Fibroblast of skin of left biceps (primary cell): ENCODE results near the gene FUS.

Experiments
- DNase-seq, 2 experiments: peaks; one replicate each; pipeline ENCODE4 v3.0.0-alpha.2; 2013; ENCODE audit warnings: low read depth in 2 of 2

The FUS gene

GRCh38 chr16:31202414-31203375 lies 22.8 kb downstream of the FUS start, which contains the start of gene PYCARD:
TSS of gene PYCARD (minus strand) at chr16:31202760. CDS start at chr16:31202690, 70 bp downstream.
- no peak for DNase-seq

GRCh38 chr16:31204871-31205666 lies 25.1 kb downstream of the FUS start:
- no peak for DNase-seq

GRCh38 chr16:31206776-31207175 lies 26.8 kb downstream of the FUS start:
- DNase-seq = no peak

GRCh38 chr16:31213342-31213741 lies 33.4 kb downstream of the FUS start:
- no peak for DNase-seq

GRCh38 chr16:31213877-31214707 lies 34.2 kb downstream of the FUS start, which contains the start of gene TRIM72:
TSS of gene TRIM72 (plus strand) at chr16:31214119. CDS start at chr16:31214739, 620 bp downstream.
- no peak for DNase-seq

GRCh38 chr16:31214708-31215286 lies 34.9 kb downstream of the FUS start:
- DNase-seq = no peak

- DNase-seq = no peak
These were observed 35.6 kb downstream of the FUS start for GRCh38 chr16:31215287-31216162.

GRCh38 chr16:31216422-31217135 lies 36.6 kb downstream of the FUS start, which contains the start of gene PYDC1:
TSS of gene PYDC1 (minus strand) at chr16:31217135. CDS start at chr16:31217028, 107 bp downstream.
- DNase-seq = no peak

- DNase-seq = no peak
These were observed 37.2 kb downstream of the FUS start for GRCh38 chr16:31217136-31217530.

GRCh38 chr16:31219154-31219741 lies 39.3 kb downstream of the FUS start:
- DNase-seq = no peak

GRCh38 chr16:31221357-31222160 lies 41.6 kb downstream of the FUS start:
- DNase-seq = no peak

GRCh38 chr16:31223044-31223443 lies 43.1 kb downstream of the FUS start:
- DNase-seq = no peak

GRCh38 chr16:31224092-31224955 lies 44.4 kb downstream of the FUS start:
- DNase-seq = no peak

GRCh38 chr16:31225193-31225592 lies 45.3 kb downstream of the FUS start:
- DNase-seq = no peak

GRCh38 chr16:31228206-31228605 lies 48.3 kb downstream of the FUS start:
- no peak for DNase-seq

- DNase-seq = no peak
These were observed 49.6 kb downstream of the FUS start for GRCh38 chr16:31229501-31229900.

- DNase-seq = no peak
These were observed 58.1 kb downstream of the FUS start for GRCh38 chr16:31238041-31238440.
